Osteoblast (primary cell): ENCODE results near the gene TNP1. TPM values are rescaled to one million over a fixed set of nuclear protein-coding genes. Genes with fewer than 3 reads are reported as not detected.
A peak's percentile ranks its signal among the peaks of the same experiment; 100 is the strongest.

ENCODE experiments used
- DNase-seq: peaks from one replicate; pipeline ENCODE4 v3.0.0; 2011; ENCODE audit warnings: low spot score, mixed read lengths; ENCODE audit not compliant: insufficient read length; ENCODE audit errors: missing footprints
- H2AFZ ChIP-seq: 2 replicates; pipeline ENCODE4 v1.6.0; 2011; ENCODE audit warnings: mild to moderate bottlenecking, low read length
- H3K27ac ChIP-seq: 2 replicates; pipeline ENCODE4 v1.5.1; 2011; ENCODE audit warnings: mild to moderate bottlenecking, low read depth, low read length, moderate library complexity
- H3K27me3 ChIP-seq: 2 replicates; pipeline ENCODE4 v1.6.0; 2012; ENCODE audit warnings: mild to moderate bottlenecking, control low read depth, inconsistent platforms, low read length, moderate library complexity; ENCODE audit not compliant: insufficient read depth
- H3K36me3 ChIP-seq: 2 replicates; pipeline ENCODE4 v1.5.1; 2011; ENCODE audit warnings: mild to moderate bottlenecking, low read length, control low read depth, moderate library complexity; ENCODE audit not compliant: insufficient read depth
- H3K4me1 ChIP-seq: 2 replicates; pipeline ENCODE4 v1.5.1; 2011; ENCODE audit warnings: mild to moderate bottlenecking, low read length, control low read depth, moderate library complexity; ENCODE audit not compliant: insufficient read depth
- H3K4me2 ChIP-seq: 2 replicates; pipeline ENCODE4 v1.6.0; 2011; ENCODE audit warnings: mild to moderate bottlenecking, low read length; ENCODE audit not compliant: insufficient read depth
- H3K4me3 ChIP-seq: fragments of 200-600 bp; sonication (generic); 3 replicates; pipeline ENCODE4 v1.5.1; 2012; ENCODE audit warnings: mild to moderate bottlenecking, low read length, inconsistent platforms; ENCODE audit not compliant: insufficient read depth
- H3K79me2 ChIP-seq: 2 replicates; pipeline ENCODE4 v1.6.0; 2012; ENCODE audit warnings: mild to moderate bottlenecking, low read length, control low read depth, inconsistent platforms; ENCODE audit not compliant: insufficient read depth
- H3K9me3 ChIP-seq: 2 replicates; pipeline ENCODE4 v1.5.1; 2011; ENCODE audit warnings: low read depth, low read length, control low read depth
- H4K20me1 ChIP-seq: 2 replicates; pipeline ENCODE4 v1.6.0; 2012; ENCODE audit warnings: mild to moderate bottlenecking, low read length, control low read depth; ENCODE audit not compliant: insufficient read depth
- CTCF ChIP-seq: IDR thresholded peaks from 2 replicates; pipeline ENCODE4 v1.5.1; 2011; ENCODE audit warnings: mild to moderate bottlenecking, low read depth, low read length, moderate library complexity; ENCODE audit errors: extremely low read depth
- total RNA-seq: library from RNA; depleted of rRNA; stranded (reverse); fragments of >200 nt; gene quantifications from 2 replicates; pipeline ENCODE4 v1.2.3, GENCODE V29; 2012

TNP1 gene
- total RNA-seq, 1 donor: not detected

DNA sequence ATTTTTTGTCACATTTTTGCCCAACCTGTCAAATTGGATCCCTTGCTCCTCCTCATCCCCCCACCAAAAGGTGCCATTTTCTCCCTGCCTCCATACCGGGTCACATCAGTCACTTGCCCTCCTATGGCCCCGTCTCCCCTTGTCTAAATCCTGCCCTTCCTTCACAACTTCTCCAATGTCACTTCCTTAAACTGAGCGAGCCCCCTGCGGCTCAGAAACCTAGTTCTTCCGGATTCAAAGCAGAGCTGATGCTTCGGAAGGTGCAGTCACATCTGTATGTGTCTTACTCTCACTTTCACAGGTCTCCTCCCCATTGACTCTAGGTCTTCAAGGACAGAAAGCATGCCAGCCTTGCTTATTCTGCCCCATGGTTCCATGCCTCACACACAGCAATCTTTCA lies 22.1 kb downstream of the TNP1 start:
- Histone ChIP-seq H3K4me1 (peaks cover 8% of the 10 kb centered on the region), H3K9me3 (no peaks in the 10 kb centered on the region), H2AFZ (peak overlapping the region; percentile 62), H3K4me2 (peak overlapping the region; percentile 9), H3K4me3 (no peak overlapping the region), H3K36me3 (no peaks in the 10 kb centered on the region), H3K27me3 (peaks cover 15% of the 10 kb centered on the region), H3K79me2 (no peaks in the 10 kb centered on the region), H3K27ac (no peak overlapping the region), H4K20me1 (no peaks in the 10 kb centered on the region)
- peak; percentile 52 for DNase-seq
- no peak for TF ChIP-seq CTCF

DNA sequence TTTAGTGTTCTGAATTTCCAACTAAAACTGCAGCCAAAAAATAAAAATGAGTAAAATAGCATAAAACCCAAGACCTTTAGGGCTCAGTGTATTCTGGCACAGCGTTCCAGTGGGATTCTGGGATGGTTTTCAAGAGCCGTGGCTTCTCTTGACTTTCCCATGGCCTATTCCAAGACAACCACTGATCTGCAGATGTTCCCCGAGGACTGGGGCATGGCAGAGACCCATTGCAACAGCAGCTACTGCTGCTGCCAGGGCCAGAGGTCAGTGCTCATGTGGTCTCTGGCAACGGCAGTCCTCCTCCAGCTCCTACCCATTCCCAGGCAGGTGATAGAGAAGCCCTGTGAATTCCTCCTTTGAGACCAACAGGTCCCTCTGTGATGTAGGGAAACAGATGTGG lies 26.8 kb downstream of the TNP1 start:
- H3K79me2 ChIP-seq: no peaks in the 10 kb centered on the region
- H3K36me3 ChIP-seq: no peaks in the 10 kb centered on the region
- no peaks in the 10 kb centered on the region for H4K20me1 ChIP-seq
- TF ChIP-seq CTCF: no peak
- no peak overlapping the region for H3K4me2 ChIP-seq
- H3K4me3 ChIP-seq: no peak overlapping the region
- DNase-seq: no peak
- peaks cover 23% of the 10 kb centered on the region for H3K27me3 ChIP-seq
- no peaks in the 10 kb centered on the region for H3K9me3 ChIP-seq
- peaks cover 10% of the 10 kb centered on the region for H3K4me1 ChIP-seq
- no peak overlapping the region for H2AFZ ChIP-seq
- no peak overlapping the region for H3K27ac ChIP-seq

- H3K4me3 ChIP-seq: no peak overlapping the region
- no peak overlapping the region for H2AFZ ChIP-seq
- DNase-seq: no peak
- TF ChIP-seq CTCF: no peak
- H3K4me2 ChIP-seq: no peak overlapping the region
- H3K9me3 ChIP-seq: no peaks in the 10 kb centered on the region
- peaks cover 17% of the 10 kb centered on the region for H3K4me1 ChIP-seq
- no peaks in the 10 kb centered on the region for H4K20me1 ChIP-seq
- peaks cover 23% of the 10 kb centered on the region for H3K27me3 ChIP-seq
- H3K27ac ChIP-seq: no peak overlapping the region
- H3K36me3 ChIP-seq: no peaks in the 10 kb centered on the region
- no peaks in the 10 kb centered on the region for H3K79me2 ChIP-seq
Measured at GRCh38 chr2:216830346-216830745, 29.5 kb downstream of the TNP1 start.

DNA sequence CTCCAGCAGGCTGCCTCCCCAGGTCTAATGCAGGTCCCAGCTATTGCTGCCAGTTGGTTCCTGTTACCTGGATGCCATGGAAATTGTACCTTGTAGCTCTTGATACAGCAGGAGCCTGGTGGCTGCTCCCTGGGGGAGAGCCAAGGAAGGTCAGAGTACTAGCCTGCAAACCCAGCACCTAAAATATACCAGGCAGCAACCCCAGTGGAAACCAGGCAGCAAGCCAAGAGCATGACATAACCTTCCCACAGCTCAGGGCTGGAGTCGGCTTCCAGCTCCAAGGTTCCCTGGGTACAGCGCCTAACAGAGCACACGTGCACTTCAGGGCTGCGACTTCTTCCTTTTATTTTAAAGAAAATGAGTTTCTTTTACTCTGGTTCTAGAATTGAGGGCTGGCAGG lies 30.3 kb downstream of the TNP1 start:
- no peak overlapping the region for H2AFZ ChIP-seq
- TF ChIP-seq CTCF: no peak

More for the DNA sequence above, 30.3 kb downstream of the TNP1 start:
- Histone ChIP-seq H3K79me2 (no peaks in the 10 kb centered on the region), H3K27me3 (peaks cover 21% of the 10 kb centered on the region), H3K4me3 (no peak overlapping the region), H3K9me3 (no peaks in the 10 kb centered on the region), H3K27ac (no peak overlapping the region), H3K36me3 (no peaks in the 10 kb centered on the region), H3K4me1 (peaks cover 17% of the 10 kb centered on the region), H4K20me1 (no peaks in the 10 kb centered on the region), H3K4me2 (no peak overlapping the region)
- DNase-seq: no peak
